ENCODE measurements around the gene SCGB1A1. TPM values are rescaled to one million over a fixed set of nuclear protein-coding genes. Genes with fewer than 3 reads are reported as not detected.

SCGB1A1 gene
- total RNA-seq, 1 donor from 2014 or later = not detected

- Histone ChIP-seq H3F3A (ENCODE audit: low read depth) (no peaks in the 10 kb centered on the region), H2AFZ (replicated peaks) (no peak overlapping the region), H3K27ac (no peak overlapping the region), H4K20me1 (ENCODE audit: low read depth) (no peaks in the 10 kb centered on the region), H3K4me2 (no peak overlapping the region), H3K9me3 (ENCODE audit: low read depth) (no peaks in the 10 kb centered on the region), H3K36me3 (no peaks in the 10 kb centered on the region), H3K27me3 (no peaks in the 10 kb centered on the region), H3K4me3 (no peak overlapping the region), H3K9ac (no peak overlapping the region), H3K4me1 (peaks cover under 1% of the 10 kb centered on the region), H3K79me2 (ENCODE audit: low read depth) (no peaks in the 10 kb centered on the region)
- Mint-ChIP-seq H3K9me3 (no peaks in the 10 kb centered on the region), H3K36me3 (no peaks in the 10 kb centered on the region), H3K4me1 (peaks cover 19% of the 10 kb centered on the region), H3K27me3 (ENCODE audit: insufficient read depth, low read depth) (peaks cover 5% of the 10 kb centered on the region), H3K4me3 (no peak overlapping the region), H3K27ac (no peak overlapping the region)
- TF ChIP-seq EZH2 (IDR thresholded peaks at IDR 0.05) (no peak), CTCF (IDR thresholded peaks at IDR 0.05) (no peak), EZH2phosphoT487 (IDR thresholded peaks at IDR 0.05) (no peak)
- DNase-seq (ENCODE audit: low spot score) = no peak
These were observed 18.6 kb upstream of the SCGB1A1 start for GRCh38 chr11:62400281-62400680.

GRCh38 chr11:62400760-62401159 is 18.1 kb upstream of the SCGB1A1 start:
- DNase-seq (ENCODE audit: low spot score) = no peak
- no peaks in the 10 kb centered on the region for H3K9me3 Mint-ChIP-seq
- H3K27me3 Mint-ChIP-seq (ENCODE audit: insufficient read depth, low read depth) = peaks cover 5% of the 10 kb centered on the region
- no peak overlapping the region for H3K27ac ChIP-seq
- no peaks in the 10 kb centered on the region for H3K36me3 Mint-ChIP-seq
- H4K20me1 ChIP-seq (ENCODE audit: low read depth) = no peaks in the 10 kb centered on the region
- no peaks in the 10 kb centered on the region for H3K36me3 ChIP-seq
- TF ChIP-seq CTCF (IDR thresholded peaks at IDR 0.05) (no peak), EZH2 (IDR thresholded peaks at IDR 0.05) (no peak), EZH2phosphoT487 (IDR thresholded peaks at IDR 0.05) (no peak)
- no peak overlapping the region for H3K4me2 ChIP-seq
- H3K27ac Mint-ChIP-seq = no peak overlapping the region
- H3K4me1 ChIP-seq = no peaks in the 10 kb centered on the region
- H3K79me2 ChIP-seq (ENCODE audit: low read depth) = no peaks in the 10 kb centered on the region
- no peak overlapping the region for H3K4me3 ChIP-seq
- H3F3A ChIP-seq (ENCODE audit: low read depth) = no peaks in the 10 kb centered on the region
- no peak overlapping the region for H3K4me3 Mint-ChIP-seq
- no peak overlapping the region for H3K9ac ChIP-seq
- H3K9me3 ChIP-seq (ENCODE audit: low read depth) = no peaks in the 10 kb centered on the region
- H3K27me3 ChIP-seq = no peaks in the 10 kb centered on the region
- peaks cover 17% of the 10 kb centered on the region for H3K4me1 Mint-ChIP-seq
- H2AFZ ChIP-seq (replicated peaks) = no peak overlapping the region

- Histone ChIP-seq H3K9me3 (ENCODE audit: low read depth) (no peaks in the 10 kb centered on the region), H3K79me2 (ENCODE audit: low read depth) (no peaks in the 10 kb centered on the region), H3F3A (ENCODE audit: low read depth) (no peaks in the 10 kb centered on the region), H3K4me3 (no peak overlapping the region), H3K27me3 (no peaks in the 10 kb centered on the region), H3K4me1 (no peaks in the 10 kb centered on the region), H3K9ac (no peak overlapping the region), H3K27ac (no peak overlapping the region), H4K20me1 (ENCODE audit: low read depth) (no peaks in the 10 kb centered on the region), H2AFZ (replicated peaks) (no peak overlapping the region), H3K36me3 (no peaks in the 10 kb centered on the region), H3K4me2 (no peak overlapping the region)
- no peak overlapping the region for H3K4me3 Mint-ChIP-seq
- peaks cover 17% of the 10 kb centered on the region for H3K4me1 Mint-ChIP-seq
- no peak for DNase-seq (ENCODE audit: low spot score)
- H3K9me3 Mint-ChIP-seq = no peaks in the 10 kb centered on the region
- H3K27me3 Mint-ChIP-seq (ENCODE audit: insufficient read depth, low read depth) = peaks cover 5% of the 10 kb centered on the region
- no peaks in the 10 kb centered on the region for H3K36me3 Mint-ChIP-seq
- H3K27ac Mint-ChIP-seq = no peak overlapping the region
- TF ChIP-seq CTCF (IDR thresholded peaks at IDR 0.05) (no peak), EZH2phosphoT487 (IDR thresholded peaks at IDR 0.05) (no peak), EZH2 (IDR thresholded peaks at IDR 0.05) (no peak)
These were observed 17.5 kb upstream of the SCGB1A1 start for GRCh38 chr11:62401356-62401755.
